Esophagus muscularis mucosa (tissue), 4 donors: ENCODE data around the gene C2orf42.

ENCODE experiments used
- CTCF ChIP-seq, 3 experiments: fragments of 200-600 bp in 2 of 3; fragments of 450-650 bp in 1 of 3; sonication (generic) in 2 of 3; IDR thresholded peaks; one replicate each; pipeline ENCODE4 v1.5.1; 2017 to 2019; ENCODE audit warnings: antibody characterized with exemption in 3 of 3, mild to moderate bottlenecking in 2 of 3, moderate library complexity in 1 of 3
- EP300 ChIP-seq: sonication (generic); formaldehyde crosslinking; IDR thresholded peaks from one replicate; pipeline ENCODE4 v1.6.1; 2017; ENCODE audit warnings: antibody characterized with exemption
- POLR2A ChIP-seq: fragments of 450-650 bp; IDR thresholded peaks from one replicate; pipeline ENCODE4 v1.6.1; 2017; ENCODE audit warnings: antibody characterized with exemption, moderate library complexity, mild to moderate bottlenecking, low read depth
- POLR2AphosphoS5 ChIP-seq, 2 donors: sonication (generic); formaldehyde crosslinking; IDR thresholded peaks; one replicate each; pipeline ENCODE4 v1.6.1; 2017; ENCODE audit warnings: antibody characterized with exemption in 2 of 2

- TF ChIP-seq CTCF (IDR thresholded peaks at IDR 0.05) (no peak), EP300 (no peak), POLR2A (no peak), POLR2AphosphoS5 (IDR thresholded peaks at IDR 0.05) (no peak)
These were observed 30.3 kb downstream of the C2orf42 start for GRCh38 chr2:70160545-70160944.
